ENCODE results near the gene HRCT1. TPM values are rescaled to one million over a fixed set of nuclear protein-coding genes. Genes with fewer than 3 reads are reported as not detected.

Gene HRCT1
- total RNA-seq, 4 donors from 2014 or later, result 9.1 to 32.6 (median 17.2) TPM

- no peak for TF ChIP-seq CTCF (IDR thresholded peaks at IDR 0.05)
- TF ChIP-seq POLR2A (IDR thresholded peaks at IDR 0.05), result no peak
- Histone ChIP-seq H3K27ac (no peak overlapping the region), H3K4me1 (peaks cover 0 to 14% (median 0%) of the 10 kb centered on the region in 4 donors)
Measured at GRCh38 chr9:35935755-35936509, 29.9 kb downstream of the HRCT1 start.

GRCh38 chr9:35937227-35937626, 31.2 kb downstream of the HRCT1 start:
- Histone ChIP-seq H3K36me3 (no peaks in the 10 kb centered on the region), H3K27ac (no peak overlapping the region), H3K27me3 (no peaks in the 10 kb centered on the region), H3K9me3 (no peaks in the 10 kb centered on the region), H3K4me1 (peaks cover 0 to 19% (median 0%) of the 10 kb centered on the region in 4 donors), H3K4me3 (no peak overlapping the region)
- no peak for DNase-seq
- TF ChIP-seq CTCF (IDR thresholded peaks at IDR 0.05), result no peak

More at GRCh38 chr9:35935755-35936509, 29.9 kb downstream of the HRCT1 start:
- H3K9me3 ChIP-seq, result no peaks in the 10 kb centered on the region
- H3K36me3 ChIP-seq, result no peaks in the 10 kb centered on the region
- no peak overlapping the region for H3K4me3 ChIP-seq
- no peak for DNase-seq
- H3K27me3 ChIP-seq, result no peaks in the 10 kb centered on the region

GRCh38 chr9:35938474-35939356, 32.7 kb downstream of the HRCT1 start:
- Histone ChIP-seq H3K9me3 (no peaks in the 10 kb centered on the region), H3K36me3 (no peaks in the 10 kb centered on the region), H3K27me3 (no peaks in the 10 kb centered on the region), H3K4me3 (no peak overlapping the region), H3K27ac (no peak overlapping the region), H3K4me1 (peaks cover 0 to 19% (median 0%) of the 10 kb centered on the region in 4 donors)
- TF ChIP-seq POLR2A (IDR thresholded peaks at IDR 0.05) (no peak), CTCF (IDR thresholded peaks at IDR 0.05) (no peak)
- DNase-seq, result no peak

- Histone ChIP-seq H3K36me3 (no peaks in the 10 kb centered on the region), H3K9me3 (no peaks in the 10 kb centered on the region), H3K4me1 (peaks cover 0 to 19% (median 0%) of the 10 kb centered on the region in 4 donors), H3K4me3 (no peak overlapping the region), H3K27ac (peak overlapping the region in 2 of 4 donors; percentile 22 to 74), H3K27me3 (no peaks in the 10 kb centered on the region)
- TF ChIP-seq POLR2A (IDR thresholded peaks at IDR 0.05) (no peak), CTCF (IDR thresholded peaks at IDR 0.05) (no peak)
- peak in 1 of 3 donors; percentile 31 for DNase-seq
Measured at GRCh38 chr9:35939679-35940250, 33.8 kb downstream of the HRCT1 start.

Measured in Peyer's patch (tissue), 4 donors.